ENCODE measurements around the gene DCUN1D3.
"Not testable (repeated sequence)": the region's sequence is repeated elsewhere in the genome, so short reads cannot be mapped to it uniquely, and the experiment has no call there.

The DCUN1D3 gene

GRCh38 chr16:20900299-20901067, at the start of gene DCUN1D3, which contains the start of gene LYRM1:
TSS of gene DCUN1D3 (minus strand) at chr16:20900358. CDS start at chr16:20862538, 37,820 bp downstream.
TSS of gene LYRM1 (plus strand) at chr16:20900771. CDS start at chr16:20915556, 14,785 bp downstream.
- peak; percentile 89 for DNase-seq (ENCODE audit: low read depth)

- DNase-seq (ENCODE audit: low read depth) = no peak
These were observed 49.5 kb upstream of the DCUN1D3 start for GRCh38 chr16:20949660-20950059.

GRCh38 chr16:20948444-20948843, 48.3 kb upstream of the DCUN1D3 start:
- DNase-seq (ENCODE audit: low read depth) = no peak

GRCh38 chr16:20946015-20946629, 46.0 kb upstream of the DCUN1D3 start:
- DNase-seq (ENCODE audit: low read depth) = no peak

GRCh38 chr16:20945575-20945875, 45.4 kb upstream of the DCUN1D3 start:
- not testable (repeated sequence) for DNase-seq (ENCODE audit: low read depth)

- DNase-seq (ENCODE audit: low read depth) = peak; percentile 49
These were observed 44.9 kb upstream of the DCUN1D3 start for GRCh38 chr16:20944861-20945574.

GRCh38 chr16:20942256-20942655, 42.1 kb upstream of the DCUN1D3 start:
- DNase-seq (ENCODE audit: low read depth) = no peak

- no peak for DNase-seq (ENCODE audit: low read depth)
These were observed 41.4 kb upstream of the DCUN1D3 start for GRCh38 chr16:20941636-20941926.

- no peak for DNase-seq (ENCODE audit: low read depth)
These were observed 40.9 kb upstream of the DCUN1D3 start for GRCh38 chr16:20940871-20941635.

- no peak for DNase-seq (ENCODE audit: low read depth)
These were observed 39.5 kb upstream of the DCUN1D3 start for GRCh38 chr16:20939611-20940010.

- no peak for DNase-seq (ENCODE audit: low read depth)
These were observed 38.3 kb upstream of the DCUN1D3 start for GRCh38 chr16:20938426-20938825.

- DNase-seq (ENCODE audit: low read depth) = no peak
These were observed 37.6 kb upstream of the DCUN1D3 start for GRCh38 chr16:20937736-20938135.

- DNase-seq (ENCODE audit: low read depth) = no peak
These were observed 33.4 kb upstream of the DCUN1D3 start for GRCh38 chr16:20933589-20933988.

- no peak for DNase-seq (ENCODE audit: low read depth)
These were observed 31.0 kb upstream of the DCUN1D3 start for GRCh38 chr16:20931066-20931600.

GRCh38 chr16:20930365-20930690, 30.2 kb upstream of the DCUN1D3 start:
- DNase-seq (ENCODE audit: low read depth) = no peak

GRCh38 chr16:20929676-20930364, 29.7 kb upstream of the DCUN1D3 start:
- not testable (repeated sequence) for DNase-seq (ENCODE audit: low read depth)

GRCh38 chr16:20928774-20929411, 28.7 kb upstream of the DCUN1D3 start:
- no peak for DNase-seq (ENCODE audit: low read depth)

- no peak for DNase-seq (ENCODE audit: low read depth)
These were observed 25.6 kb upstream of the DCUN1D3 start for GRCh38 chr16:20925751-20926150.

- DNase-seq (ENCODE audit: low read depth) = no peak
These were observed 23.7 kb upstream of the DCUN1D3 start for GRCh38 chr16:20923876-20924275.

- DNase-seq (ENCODE audit: low read depth) = no peak
These were observed 20.6 kb upstream of the DCUN1D3 start for GRCh38 chr16:20920799-20921198.

GRCh38 chr16:20920091-20920490, 19.9 kb upstream of the DCUN1D3 start:
- no peak for DNase-seq (ENCODE audit: low read depth)

All from activated T-cell treated with anti-CD3 and anti-CD28 coated beads for 48 hours (primary cell).